Measurements from ENCODE around the gene LHFPL3. TPM values are rescaled to one million over a fixed set of nuclear protein-coding genes. Genes with fewer than 3 reads are reported as not detected.

Gene LHFPL3
- total RNA-seq, 4 donors from 2014 or later = not detected

DNA sequence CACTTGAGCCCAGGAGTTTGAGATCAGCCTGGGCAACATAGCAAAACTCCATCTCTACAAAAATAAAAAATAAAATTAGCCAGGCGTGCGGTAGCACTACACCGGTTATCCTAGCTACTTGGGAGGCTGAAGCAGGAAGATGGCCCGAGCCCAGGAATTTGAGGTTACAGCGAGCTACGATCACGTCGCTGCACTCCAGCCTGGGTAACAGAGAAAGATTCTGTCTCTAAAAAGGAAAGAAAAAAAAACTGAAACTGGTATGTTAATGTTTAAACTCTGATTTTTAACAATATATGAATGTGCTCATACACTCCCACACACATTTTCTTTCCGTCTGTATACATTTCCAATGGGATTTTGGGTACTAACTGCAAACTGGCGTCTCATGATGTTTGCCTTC lies 545.0 kb downstream of the LHFPL3 start:
- Histone ChIP-seq H3K27me3 (no peaks in the 10 kb centered on the region), H3K27ac (no peak overlapping the region), H3K4me3 (replicated peaks in 1 of 3) (no peak overlapping the region), H3K36me3 (no peaks in the 10 kb centered on the region), H3K4me1 (no peaks in the 10 kb centered on the region), H3K9me3 (no peaks in the 10 kb centered on the region)
- WGBS, 2 donors = 39 to 54% methylated on average over 10 of the region's 10 CpGs
- intact Hi-C loops (cut with DNase I) = no loop called here
- DNase-seq = no peak
- no peak for TF ChIP-seq POLR2A (IDR thresholded peaks at IDR 0.05)
- TF ChIP-seq, protein P1, sequence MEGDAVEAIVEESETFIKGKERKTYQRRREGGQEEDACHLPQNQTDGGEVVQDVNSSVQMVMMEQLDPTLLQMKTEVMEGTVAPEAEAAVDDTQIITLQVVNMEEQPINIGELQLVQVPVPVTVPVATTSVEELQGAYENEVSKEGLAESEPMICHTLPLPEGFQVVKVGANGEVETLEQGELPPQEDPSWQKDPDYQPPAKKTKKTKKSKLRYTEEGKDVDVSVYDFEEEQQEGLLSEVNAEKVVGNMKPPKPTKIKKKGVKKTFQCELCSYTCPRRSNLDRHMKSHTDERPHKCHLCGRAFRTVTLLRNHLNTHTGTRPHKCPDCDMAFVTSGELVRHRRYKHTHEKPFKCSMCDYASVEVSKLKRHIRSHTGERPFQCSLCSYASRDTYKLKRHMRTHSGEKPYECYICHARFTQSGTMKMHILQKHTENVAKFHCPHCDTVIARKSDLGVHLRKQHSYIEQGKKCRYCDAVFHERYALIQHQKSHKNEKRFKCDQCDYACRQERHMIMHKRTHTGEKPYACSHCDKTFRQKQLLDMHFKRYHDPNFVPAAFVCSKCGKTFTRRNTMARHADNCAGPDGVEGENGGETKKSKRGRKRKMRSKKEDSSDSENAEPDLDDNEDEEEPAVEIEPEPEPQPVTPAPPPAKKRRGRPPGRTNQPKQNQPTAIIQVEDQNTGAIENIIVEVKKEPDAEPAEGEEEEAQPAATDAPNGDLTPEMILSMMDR (IDR thresholded peaks at IDR 0.05) = no peak

DNA sequence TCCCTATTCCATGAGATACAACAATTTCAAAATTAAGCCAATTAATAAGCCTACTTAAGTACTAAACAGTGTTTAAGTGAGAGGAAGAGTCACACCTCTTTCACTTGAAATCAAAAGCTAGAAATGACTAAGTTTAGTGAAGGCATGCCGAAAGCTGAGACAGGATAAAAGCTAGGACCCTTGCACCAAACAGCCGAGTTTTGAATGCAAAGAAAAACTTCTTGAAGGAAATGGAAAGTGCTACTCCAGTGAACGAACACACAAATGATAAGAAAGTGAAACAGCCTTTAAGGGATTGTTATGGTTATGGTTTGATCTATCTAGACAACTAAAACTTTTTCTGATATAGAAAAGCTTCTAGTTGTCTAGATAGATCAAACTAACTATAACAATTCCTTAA lies 550.2 kb downstream of the LHFPL3 start:
- Histone ChIP-seq H3K4me1 (peaks cover 0 to 4% of the 10 kb centered on the region in 2 donors), H3K36me3 (no peaks in the 10 kb centered on the region), H3K27me3 (no peaks in the 10 kb centered on the region), H3K4me3 (replicated peaks in 1 of 3) (no peak overlapping the region), H3K27ac (no peak overlapping the region), H3K9me3 (no peaks in the 10 kb centered on the region)
- no peak for DNase-seq
- no peak for TF ChIP-seq POLR2A (IDR thresholded peaks at IDR 0.05)
- TF ChIP-seq, protein P1 (IDR thresholded peaks at IDR 0.05) = no peak
- 79 to 81% methylated on average over 3 of the region's 3 CpGs for WGBS, 2 donors
- intact Hi-C loops (cut with DNase I) = no loop called here

DNA sequence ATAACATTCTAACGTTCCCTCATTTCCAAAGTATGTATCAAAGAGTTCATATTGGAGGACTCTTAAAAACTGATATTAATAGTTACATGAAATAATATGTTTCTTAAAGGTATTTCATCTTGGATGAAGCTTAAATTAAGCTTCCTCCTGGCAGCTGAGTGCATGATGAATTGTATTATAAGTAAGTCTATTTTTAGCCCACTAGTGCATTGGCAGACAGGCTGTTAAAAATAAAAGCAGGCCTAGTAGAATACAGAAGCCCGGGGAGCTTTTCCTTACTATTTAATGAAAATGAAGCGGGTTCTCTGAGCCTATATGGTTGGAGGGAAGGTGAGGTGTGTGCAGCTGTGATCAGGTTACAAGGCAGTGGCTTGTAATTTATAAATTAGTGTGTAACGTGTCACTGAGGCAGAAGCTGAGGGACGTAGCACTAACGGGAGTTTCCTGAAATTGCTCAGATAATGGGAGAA lies 554.9 kb downstream of the LHFPL3 start:
- Histone ChIP-seq H3K4me3 (replicated peaks in 1 of 3) (no peak overlapping the region), H3K36me3 (no peaks in the 10 kb centered on the region), H3K9me3 (no peaks in the 10 kb centered on the region), H3K27me3 (no peaks in the 10 kb centered on the region), H3K27ac (no peak overlapping the region), H3K4me1 (peaks cover 0 to 12% of the 10 kb centered on the region in 2 donors)
- DNase-seq = no peak
- 21 to 32% methylated on average over 6 of the region's 6 CpGs for WGBS, 2 donors
- TF ChIP-seq POLR2A (IDR thresholded peaks at IDR 0.05) = no peak
- TF ChIP-seq, protein P1 (IDR thresholded peaks at IDR 0.05) = no peak
- intact Hi-C loops (cut with DNase I) = loop anchor here (5.0 kb wide), 1 partner anchor 34 kb away; no protein-coding TSS in a partner anchor

DNA sequence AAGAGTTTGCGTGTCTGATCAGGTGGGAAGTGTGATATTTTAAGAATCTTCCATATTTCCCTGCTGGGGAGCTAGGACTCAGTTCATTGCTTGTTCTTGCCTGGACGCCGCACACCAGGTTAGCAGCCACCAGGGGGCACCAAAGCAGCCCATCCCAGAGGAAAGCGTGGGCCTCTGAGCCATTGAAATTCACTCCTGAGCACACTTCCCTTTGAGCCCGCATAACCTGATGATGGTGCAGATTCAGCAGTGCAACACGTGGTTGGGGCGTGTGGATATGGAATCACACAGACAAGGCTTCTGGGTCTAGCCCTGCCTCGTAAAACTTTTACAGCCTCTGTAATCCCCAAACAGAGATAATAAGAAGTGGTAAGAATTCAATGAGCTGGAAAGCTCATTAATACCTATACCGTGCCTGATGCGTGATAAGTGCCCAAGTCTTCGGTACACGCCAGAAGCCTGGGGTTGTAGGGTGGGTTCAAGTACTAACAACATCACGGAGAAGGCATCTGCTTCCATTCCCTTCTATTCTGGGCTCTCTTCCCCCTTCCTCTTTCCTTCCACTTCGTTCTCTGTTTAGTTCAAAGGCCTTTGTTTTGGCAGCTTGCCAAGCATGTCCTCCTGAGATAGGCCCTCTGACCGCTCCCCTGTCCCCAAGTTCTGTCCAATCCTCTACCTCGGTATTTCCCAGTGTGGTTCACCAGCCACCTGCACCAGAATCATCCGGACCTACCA lies 555.5 kb downstream of the LHFPL3 start:
- intact Hi-C loops (cut with DNase I) = loop anchor here (5.0 kb wide), 1 partner anchor 33 kb away; no protein-coding TSS in a partner anchor
- TF ChIP-seq, protein P1 (IDR thresholded peaks at IDR 0.05) = peak; percentile 76 to 91 (median 78)
- TF ChIP-seq POLR2A (IDR thresholded peaks at IDR 0.05) = no peak
- Histone ChIP-seq H3K4me1 (peaks cover 0 to 12% of the 10 kb centered on the region in 2 donors), H3K36me3 (no peaks in the 10 kb centered on the region), H3K27ac (no peak overlapping the region), H3K27me3 (no peaks in the 10 kb centered on the region), H3K9me3 (no peaks in the 10 kb centered on the region), H3K4me3 (replicated peaks in 1 of 3) (no peak overlapping the region)
- WGBS, 2 donors = 18 to 22% methylated on average over 17 of the region's 17 CpGs
- peak; percentile 84 to 90 for DNase-seq

DNA sequence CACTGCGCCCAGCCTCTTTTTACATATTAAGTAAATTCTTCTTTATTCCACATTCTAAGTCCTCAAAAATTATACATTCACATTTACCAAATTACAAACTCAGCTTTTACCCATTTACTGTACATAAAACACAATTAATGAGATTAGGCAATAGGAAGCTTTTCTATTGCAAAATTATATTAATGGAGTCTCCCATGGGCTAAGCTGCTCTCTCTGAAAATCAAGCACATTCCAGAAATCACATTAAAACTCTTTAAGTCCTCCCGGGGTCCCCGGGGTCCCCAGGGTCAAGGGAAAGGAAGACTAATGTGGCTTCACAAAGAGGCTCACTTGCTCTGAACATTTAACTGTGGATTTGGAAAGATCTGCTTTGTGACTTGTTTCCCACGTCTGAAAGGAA lies 558.2 kb downstream of the LHFPL3 start:
- H3K27ac ChIP-seq = no peak overlapping the region
- intact Hi-C loops (cut with DNase I) = no loop called here
- no peaks in the 10 kb centered on the region for H3K9me3 ChIP-seq
- H3K4me3 ChIP-seq (replicated peaks in 1 of 3) = no peak overlapping the region
- peaks cover 0 to 12% of the 10 kb centered on the region in 2 donors for H3K4me1 ChIP-seq
- WGBS, 2 donors = 69 to 76% methylated on average over 4 of the region's 4 CpGs
- no peaks in the 10 kb centered on the region for H3K27me3 ChIP-seq
- H3K36me3 ChIP-seq = no peaks in the 10 kb centered on the region
- TF ChIP-seq, protein P1 (IDR thresholded peaks at IDR 0.05) = no peak
- TF ChIP-seq POLR2A (IDR thresholded peaks at IDR 0.05) = no peak
- DNase-seq = no peak

Data from thyroid gland (tissue), 4 donors.